SH-SY5Y (cell line): ENCODE measurements around the gene RELN.

ENCODE experiments used
- GATA2 ChIP-seq: IDR thresholded peaks from 2 replicates; pipeline ENCODE4 v1.6.1; 2011; ENCODE audit warnings: mild to moderate bottlenecking, low read depth, low read length
- GATA3 ChIP-seq: IDR thresholded peaks from 2 replicates; pipeline ENCODE4 v1.6.1; 2011; ENCODE audit warnings: low read depth, mild to moderate bottlenecking, low read length, moderate library complexity

GRCh38 chr7:104029765-104030164 is 40.3 kb upstream of the RELN start:
- no peak for TF ChIP-seq GATA3
- no peak for TF ChIP-seq GATA2
